Raji (cell line): ENCODE data around the gene C3orf20.

Experiments used
- POLR2A ChIP-seq: IDR thresholded peaks from 2 replicates; pipeline ENCODE4 v1.6.1; 2011; ENCODE audit warnings: low read depth, low read length, control low read depth; ENCODE audit not compliant: insufficient read depth

The C3orf20 gene

DNA sequence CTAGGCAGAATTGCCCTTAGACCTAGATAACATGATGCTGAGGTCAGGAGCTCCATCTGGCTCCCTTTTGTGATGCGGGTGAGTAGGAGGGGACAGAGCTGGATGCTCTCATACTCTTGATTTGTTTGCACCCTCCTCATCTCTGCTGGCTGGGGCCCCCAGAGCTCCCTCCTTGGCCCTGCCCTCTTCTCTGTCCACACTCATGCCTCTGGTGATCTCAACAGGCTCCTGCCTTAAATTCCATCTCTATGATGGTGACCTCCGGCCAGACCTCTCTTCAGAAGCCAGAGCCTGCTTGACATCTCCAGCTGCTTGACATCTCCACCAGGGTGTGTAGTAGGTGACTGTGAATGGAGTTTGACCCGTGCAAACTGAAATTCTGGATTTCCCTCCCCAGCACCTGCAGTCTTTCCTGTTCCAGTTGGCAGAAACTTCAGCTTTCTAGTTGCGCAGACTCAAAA is 139.5 kb downstream of the C3orf20 start:
- TF ChIP-seq POLR2A = no peak

DNA sequence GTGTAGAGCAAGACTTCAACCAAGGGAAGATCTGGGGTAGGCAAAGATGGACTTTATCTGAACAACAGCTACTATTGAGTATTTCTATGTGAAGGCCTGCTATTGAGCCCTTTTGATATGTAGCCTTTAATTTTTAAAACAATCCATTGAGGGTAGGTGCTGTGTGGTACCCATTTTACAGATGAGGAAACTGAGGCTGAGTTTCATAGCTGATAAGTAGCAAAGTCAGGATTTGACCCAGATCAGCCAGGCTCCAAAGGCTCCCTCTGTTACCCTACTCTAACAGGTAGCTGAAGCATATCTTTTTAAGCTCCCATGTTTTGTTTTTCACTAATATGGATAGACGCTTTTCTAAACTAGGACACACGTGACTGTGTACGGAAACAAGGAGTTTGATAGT is 141.4 kb downstream of the C3orf20 start:
- TF ChIP-seq POLR2A = no peak

DNA sequence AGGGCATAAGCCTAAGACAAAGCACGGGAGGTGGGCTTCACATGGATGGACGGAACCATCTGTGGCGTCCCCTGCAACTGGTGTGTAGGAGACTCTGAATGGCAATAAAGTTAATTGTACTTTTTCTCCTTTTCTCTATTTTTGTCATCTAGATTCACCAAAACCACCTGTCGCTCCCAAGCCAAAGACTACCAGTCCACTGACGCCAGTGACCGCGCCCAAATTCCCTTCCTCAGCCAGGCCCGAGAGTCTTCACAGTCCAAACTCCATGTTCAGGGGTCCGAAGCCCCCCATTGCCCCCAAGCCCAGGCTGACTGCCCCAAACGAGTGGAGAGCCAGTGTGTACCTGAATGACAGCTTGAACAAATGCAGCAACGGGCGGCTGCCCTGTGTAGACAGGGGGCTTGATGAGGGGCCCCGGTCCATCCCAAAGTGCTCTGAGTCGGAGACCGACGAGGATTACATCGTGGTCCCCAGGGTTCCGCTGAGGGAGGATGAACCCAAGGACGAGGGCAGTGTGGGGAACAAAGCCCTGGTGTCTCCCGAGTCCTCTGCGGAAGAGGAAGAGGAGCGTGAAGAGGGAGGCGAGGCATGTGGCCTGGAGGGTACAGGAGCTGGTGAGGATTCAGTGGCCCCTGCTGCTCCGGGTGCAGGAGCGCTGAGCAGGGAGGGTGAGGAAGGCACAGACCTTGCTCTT is 144.0 kb downstream of the C3orf20 start, which contains the start of gene FGD5:
FGD5 (plus strand) TSS at position 159 of the 697 bp plus-strand sequence; CDS start at position 269, 110 bp downstream.
- no peak for TF ChIP-seq POLR2A

DNA sequence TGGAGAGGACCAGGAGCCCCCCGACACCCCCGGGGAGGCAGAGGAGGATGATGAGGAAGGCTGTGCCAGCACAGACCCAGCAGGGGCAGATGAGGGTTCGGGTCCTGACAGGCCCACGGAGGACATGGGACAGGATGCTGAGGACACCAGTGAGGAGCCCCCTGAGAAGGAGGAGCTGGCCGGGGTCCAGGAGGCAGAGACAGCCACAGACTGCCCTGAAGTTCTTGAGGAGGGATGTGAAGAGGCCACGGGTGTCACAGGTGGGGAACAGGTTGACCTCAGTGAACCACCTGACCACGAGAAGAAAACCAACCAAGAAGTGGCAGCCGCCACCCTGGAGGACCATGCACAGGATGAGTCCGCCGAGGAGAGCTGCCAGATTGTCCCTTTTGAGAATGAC is 144.7 kb downstream of the C3orf20 start:
- TF ChIP-seq POLR2A = no peak

DNA sequence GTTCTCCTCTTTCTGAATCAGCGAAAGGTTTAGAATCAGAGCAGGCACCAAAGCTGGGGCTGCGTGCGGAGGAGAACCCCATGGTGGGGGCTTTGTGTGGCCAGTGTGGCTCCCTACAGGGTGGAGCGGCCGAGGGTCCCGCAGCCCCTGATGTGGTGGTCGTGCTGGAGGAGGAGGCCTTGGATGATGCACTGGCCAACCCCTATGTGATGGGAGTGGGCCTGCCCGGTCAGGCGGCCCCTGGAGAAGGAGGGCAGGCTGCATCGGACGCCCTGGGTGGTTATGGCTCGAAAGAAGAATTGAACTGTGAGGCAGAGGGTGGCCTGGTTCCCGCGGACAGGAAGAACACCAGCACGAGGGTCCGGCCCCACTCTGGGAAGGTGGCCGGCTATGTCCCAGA is 145.2 kb downstream of the C3orf20 start:
- no peak for TF ChIP-seq POLR2A

DNA sequence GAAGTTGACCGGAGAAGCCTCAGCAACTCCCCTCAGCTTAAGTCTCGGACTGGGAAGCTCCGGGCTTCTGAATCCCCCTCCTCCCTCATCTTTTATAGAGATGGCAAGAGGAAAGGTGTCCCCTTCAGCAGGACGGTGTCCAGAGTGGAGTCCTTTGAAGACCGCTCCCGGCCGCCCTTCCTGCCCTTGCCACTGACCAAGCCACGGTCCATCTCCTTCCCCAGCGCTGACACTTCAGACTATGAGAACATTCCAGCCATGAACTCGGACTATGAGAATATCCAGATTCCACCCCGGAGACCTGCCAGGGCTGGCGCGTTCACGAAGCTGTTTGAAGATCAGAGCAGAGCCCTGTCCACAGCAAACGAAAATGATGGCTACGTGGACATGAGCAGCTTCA is 146.2 kb downstream of the C3orf20 start:
- no peak for TF ChIP-seq POLR2A

DNA sequence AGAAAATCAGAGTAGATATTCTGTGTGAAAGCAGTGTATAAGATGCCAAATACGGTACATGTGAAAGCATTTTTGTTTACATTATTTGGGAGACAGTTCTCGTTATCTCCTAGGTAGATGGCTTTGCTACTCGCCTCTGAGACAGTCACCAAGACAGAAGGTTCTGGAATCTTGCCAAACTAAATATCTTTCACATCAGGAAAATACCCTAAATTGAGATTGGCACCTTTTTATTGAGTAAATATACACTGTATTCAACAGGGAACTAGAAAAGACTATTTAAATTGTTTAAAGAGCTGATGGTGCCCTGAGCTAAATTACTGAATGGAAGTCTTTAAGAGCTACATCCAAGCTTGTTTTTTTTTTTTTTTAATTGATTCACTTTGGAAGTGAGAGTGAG is 147.2 kb downstream of the C3orf20 start:
- no peak for TF ChIP-seq POLR2A
